Measurements from ENCODE around the gene TIMD4. TPM values are rescaled to one million over a fixed set of nuclear protein-coding genes. Genes with fewer than 3 reads are reported as not detected.

TIMD4 gene
- total and polyA plus RNA-seq, 8 donors: 0.45 to 3.7 (median 2.0) TPM; not detected in 5

- WGBS, 5 donors: 79 to 89% (median 86%) methylated on average over 8 of the region's 8 CpGs
- H3K36me3 ChIP-seq: no peaks in the 10 kb centered on the region
- H3K27ac ChIP-seq: no peak overlapping the region
- no peaks in the 10 kb centered on the region for H3K9me3 ChIP-seq
- TF ChIP-seq CTCF (IDR thresholded peaks at IDR 0.05): no peak
- TF ChIP-seq POLR2A (IDR thresholded peaks at IDR 0.05): no peak
- no peak for TF ChIP-seq POLR2AphosphoS5 (IDR thresholded peaks at IDR 0.05)
- TF ChIP-seq EP300 (IDR thresholded peaks at IDR 0.05): no peak
- DNase-seq: no peak
- intact Hi-C loops (cut with DNase I; ENCODE audit: low total_unique reads): no loop called here
- no peaks in the 10 kb centered on the region for H3K27me3 ChIP-seq
- no peaks in the 10 kb centered on the region for H3K4me1 ChIP-seq
- no peak overlapping the region for H3K4me3 ChIP-seq
These were observed 44.6 kb downstream of the TIMD4 start for GRCh38 chr5:156918311-156918845.

- Histone ChIP-seq H3K4me1 (no peaks in the 10 kb centered on the region), H3K36me3 (no peaks in the 10 kb centered on the region), H3K27ac (peak overlapping the region in 1 of 5 donors; percentile 38), H3K27me3 (no peaks in the 10 kb centered on the region), H3K4me3 (no peak overlapping the region), H3K9me3 (no peaks in the 10 kb centered on the region)
- intact Hi-C loops (cut with DNase I; ENCODE audit: low total_unique reads): no loop called here
- 86 to 95% (median 92%) methylated on average over 2 of the region's 2 CpGs for WGBS, 5 donors
- no peak for TF ChIP-seq POLR2AphosphoS5 (IDR thresholded peaks at IDR 0.05)
- no peak for TF ChIP-seq POLR2A (IDR thresholded peaks at IDR 0.05)
- TF ChIP-seq CTCF (IDR thresholded peaks at IDR 0.05): no peak
- TF ChIP-seq EP300 (IDR thresholded peaks at IDR 0.05): no peak
- DNase-seq: no peak
These were observed 48.7 kb downstream of the TIMD4 start for GRCh38 chr5:156914371-156914737.

- TF ChIP-seq POLR2AphosphoS5 (IDR thresholded peaks at IDR 0.05) (no peak), CTCF (IDR thresholded peaks at IDR 0.05) (no peak), POLR2A (IDR thresholded peaks at IDR 0.05) (no peak), EP300 (IDR thresholded peaks at IDR 0.05) (no peak)
- Histone ChIP-seq H3K9me3 (no peaks in the 10 kb centered on the region), H3K4me3 (no peak overlapping the region), H3K4me1 (no peaks in the 10 kb centered on the region), H3K36me3 (no peaks in the 10 kb centered on the region), H3K27ac (peak overlapping the region in 2 of 5 donors; percentile 20 to 38), H3K27me3 (no peaks in the 10 kb centered on the region)
- 58 to 65% (median 60%) methylated on average over 5 of the region's 5 CpGs for WGBS, 5 donors
- DNase-seq: peak in 1 of 2 donors; percentile 40
- intact Hi-C loops (cut with DNase I; ENCODE audit: low total_unique reads): no loop called here
These were observed 49.2 kb downstream of the TIMD4 start for GRCh38 chr5:156913719-156914370.

- Histone ChIP-seq H3K4me1 (no peaks in the 10 kb centered on the region), H3K4me3 (no peak overlapping the region), H3K27ac (peak overlapping the region in 2 of 5 donors; percentile 20 to 38), H3K9me3 (no peaks in the 10 kb centered on the region), H3K36me3 (no peaks in the 10 kb centered on the region), H3K27me3 (no peaks in the 10 kb centered on the region)
- no peak for DNase-seq
- intact Hi-C loops (cut with DNase I; ENCODE audit: low total_unique reads): no loop called here
- TF ChIP-seq EP300 (IDR thresholded peaks at IDR 0.05): no peak
- TF ChIP-seq POLR2A (IDR thresholded peaks at IDR 0.05): no peak
- no peak for TF ChIP-seq CTCF (IDR thresholded peaks at IDR 0.05)
- 88 to 92% (median 91%) methylated on average over 3 of the region's 3 CpGs for WGBS, 5 donors
These were observed 49.7 kb downstream of the TIMD4 start for GRCh38 chr5:156913355-156913718.

Data from stomach (tissue), 9 donors.